Neural progenitor cell (in vitro differentiated cells): ENCODE measurements around the gene VSIG8. TPM values are rescaled to one million over a fixed set of nuclear protein-coding genes. Genes with fewer than 3 reads are reported as not detected.

Experiments used
- DNase-seq: peaks from one replicate; pipeline ENCODE4 v3.0.0-alpha.2; 2016; ENCODE audit warnings: low spot score
- H2AFZ ChIP-seq: fragments of 200-600 bp; sonication (generic); replicated peaks from 2 replicates; pipeline ENCODE4 v1.6.1; 2016; ENCODE audit warnings: antibody characterized with exemption
- H3F3A ChIP-seq: fragments of 200-600 bp; sonication (generic); 2 replicates; pipeline ENCODE4 v1.6.1; 2016; ENCODE audit warnings: antibody characterized with exemption, low read depth
- H3K27ac ChIP-seq: fragments of 200-600 bp; sonication (generic); 2 replicates; pipeline ENCODE4 v1.5.1; 2016; ENCODE audit warnings: mild to moderate bottlenecking
- H3K27me3 ChIP-seq: fragments of 200-600 bp; sonication (generic); 2 replicates; pipeline ENCODE4 v1.6.1; 2016; ENCODE audit warnings: mild to moderate bottlenecking, moderate library complexity
- H3K36me3 ChIP-seq: fragments of 200-600 bp; sonication (generic); 2 replicates; pipeline ENCODE4 v1.5.1; 2016
- H3K4me1 ChIP-seq: fragments of 200-600 bp; sonication (generic); 2 replicates; pipeline ENCODE4 v1.6.1; 2016; ENCODE audit warnings: mixed run types
- H3K4me2 ChIP-seq: fragments of 200-600 bp; sonication (generic); 2 replicates; pipeline ENCODE4 v1.6.1; 2016
- H3K4me3 ChIP-seq: fragments of 200-600 bp; sonication (generic); 2 replicates; pipeline ENCODE4 v1.5.1; 2016
- H3K79me2 ChIP-seq: fragments of 200-600 bp; sonication (generic); 2 replicates; pipeline ENCODE4 v1.6.1; 2016; ENCODE audit warnings: low read depth
- H3K9ac ChIP-seq: fragments of 200-600 bp; sonication (generic); 2 replicates; pipeline ENCODE4 v1.6.1; 2016
- H3K9me3 ChIP-seq: fragments of 200-600 bp; sonication (generic); 2 replicates; pipeline ENCODE4 v1.5.1; 2016; ENCODE audit warnings: low read depth
- H4K20me1 ChIP-seq: fragments of 200-600 bp; sonication (generic); 2 replicates; pipeline ENCODE4 v1.6.1; 2016; ENCODE audit warnings: low read depth
- H3K27ac Mint-ChIP-seq: 3 replicates; pipeline ENCODE4 v1.8.0; 2021; ENCODE audit warnings: mixed read lengths
- H3K27me3 Mint-ChIP-seq: 2 replicates; pipeline ENCODE4 v1.8.0; 2022; ENCODE audit warnings: low read depth, mild to moderate bottlenecking, inconsistent platforms, moderate library complexity, mixed read lengths; ENCODE audit not compliant: insufficient read depth
- H3K36me3 Mint-ChIP-seq: 3 replicates; pipeline ENCODE4 v1.8.0; 2021; ENCODE audit warnings: mixed read lengths
- H3K4me1 Mint-ChIP-seq: 3 replicates; pipeline ENCODE4 v1.8.0; 2021; ENCODE audit warnings: mixed read lengths
- H3K4me3 Mint-ChIP-seq: 3 replicates; pipeline ENCODE4 v1.8.0; 2021; ENCODE audit warnings: mild to moderate bottlenecking, moderate library complexity, mixed read lengths
- H3K9me3 Mint-ChIP-seq: 3 replicates; pipeline ENCODE4 v1.8.0; 2020; ENCODE audit warnings: mixed read lengths
- EZH2 ChIP-seq: fragments of 200-600 bp; sonication (generic); IDR thresholded peaks from 2 replicates; pipeline ENCODE4 v1.6.1; 2017; ENCODE audit warnings: antibody characterized with exemption, mild to moderate bottlenecking, moderate library complexity
- EZH2phosphoT487 ChIP-seq: fragments of 200-600 bp; sonication (generic); IDR thresholded peaks from 2 replicates; pipeline ENCODE4 v1.6.1; 2017; ENCODE audit warnings: antibody characterized with exemption
- total RNA-seq: library from RNA; depleted of rRNA; stranded (reverse); fragments of >200 nt; gene quantifications from 2 replicates; pipeline ENCODE4 v1.2.3, GENCODE V29; 2015; ENCODE audit warnings: low replicate concordance
- TF ChIP-seq, protein P1 (sequence below): fragments of 200-600 bp; sonication (generic); IDR thresholded peaks from 2 replicates; pipeline ENCODE4 v1.5.1; 2017; ENCODE audit warnings: antibody characterized with exemption, mild to moderate bottlenecking

VSIG8 gene
- total RNA-seq, 1 donor from 2014 or later: not detected

DNA sequence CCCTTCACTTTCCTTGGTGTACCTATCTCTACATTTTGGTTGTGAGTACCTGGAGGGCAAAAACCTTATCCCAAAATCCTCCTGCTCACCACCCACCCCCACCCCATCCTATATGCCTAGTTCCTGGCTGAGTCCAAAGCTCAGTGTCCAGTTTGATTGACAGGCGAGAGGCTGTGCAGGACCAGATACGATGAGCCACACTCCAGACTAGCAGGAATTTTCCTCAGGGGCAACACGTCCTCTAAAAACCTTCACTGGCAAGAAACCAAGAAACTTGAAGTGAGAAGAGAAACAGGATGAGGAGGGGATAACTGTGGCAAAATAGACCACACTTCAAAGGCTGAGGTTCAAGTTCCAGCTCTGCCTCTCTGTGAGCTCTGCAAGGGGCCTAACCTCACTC lies 36.9 kb downstream of the VSIG8 start:
- H3K27me3 Mint-ChIP-seq: peaks cover 17% of the 10 kb centered on the region
- Histone ChIP-seq H3K4me1 (peaks cover 11% of the 10 kb centered on the region), H3K27me3 (peaks cover 6% of the 10 kb centered on the region), H3K9ac (no peak overlapping the region), H3K79me2 (no peaks in the 10 kb centered on the region), H3F3A (no peaks in the 10 kb centered on the region), H3K27ac (no peak overlapping the region), H3K36me3 (no peaks in the 10 kb centered on the region), H2AFZ (no peak overlapping the region), H4K20me1 (no peaks in the 10 kb centered on the region), H3K9me3 (no peaks in the 10 kb centered on the region), H3K4me3 (no peak overlapping the region), H3K4me2 (no peak overlapping the region)
- no peaks in the 10 kb centered on the region for H3K36me3 Mint-ChIP-seq
- TF ChIP-seq EZH2 (no peak), EZH2phosphoT487 (no peak)
- TF ChIP-seq, protein P1, sequence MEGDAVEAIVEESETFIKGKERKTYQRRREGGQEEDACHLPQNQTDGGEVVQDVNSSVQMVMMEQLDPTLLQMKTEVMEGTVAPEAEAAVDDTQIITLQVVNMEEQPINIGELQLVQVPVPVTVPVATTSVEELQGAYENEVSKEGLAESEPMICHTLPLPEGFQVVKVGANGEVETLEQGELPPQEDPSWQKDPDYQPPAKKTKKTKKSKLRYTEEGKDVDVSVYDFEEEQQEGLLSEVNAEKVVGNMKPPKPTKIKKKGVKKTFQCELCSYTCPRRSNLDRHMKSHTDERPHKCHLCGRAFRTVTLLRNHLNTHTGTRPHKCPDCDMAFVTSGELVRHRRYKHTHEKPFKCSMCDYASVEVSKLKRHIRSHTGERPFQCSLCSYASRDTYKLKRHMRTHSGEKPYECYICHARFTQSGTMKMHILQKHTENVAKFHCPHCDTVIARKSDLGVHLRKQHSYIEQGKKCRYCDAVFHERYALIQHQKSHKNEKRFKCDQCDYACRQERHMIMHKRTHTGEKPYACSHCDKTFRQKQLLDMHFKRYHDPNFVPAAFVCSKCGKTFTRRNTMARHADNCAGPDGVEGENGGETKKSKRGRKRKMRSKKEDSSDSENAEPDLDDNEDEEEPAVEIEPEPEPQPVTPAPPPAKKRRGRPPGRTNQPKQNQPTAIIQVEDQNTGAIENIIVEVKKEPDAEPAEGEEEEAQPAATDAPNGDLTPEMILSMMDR: no peak
- H3K27ac Mint-ChIP-seq: no peak overlapping the region
- H3K9me3 Mint-ChIP-seq: no peaks in the 10 kb centered on the region
- H3K4me1 Mint-ChIP-seq: peaks cover 34% of the 10 kb centered on the region
- DNase-seq: no peak
- no peak overlapping the region for H3K4me3 Mint-ChIP-seq

- Histone ChIP-seq H2AFZ (no peak overlapping the region), H3K79me2 (no peaks in the 10 kb centered on the region), H3K27me3 (no peaks in the 10 kb centered on the region), H3K36me3 (no peaks in the 10 kb centered on the region), H3K4me1 (peaks cover 11% of the 10 kb centered on the region), H3K9ac (no peak overlapping the region), H3K9me3 (no peaks in the 10 kb centered on the region), H3K27ac (no peak overlapping the region), H4K20me1 (no peaks in the 10 kb centered on the region), H3K4me2 (peak overlapping the region; percentile 59), H3K4me3 (no peak overlapping the region), H3F3A (no peaks in the 10 kb centered on the region)
- Mint-ChIP-seq H3K4me1 (peaks cover 27% of the 10 kb centered on the region), H3K9me3 (no peaks in the 10 kb centered on the region), H3K27ac (peak overlapping the region; percentile 38), H3K27me3 (peaks cover 17% of the 10 kb centered on the region), H3K36me3 (no peaks in the 10 kb centered on the region), H3K4me3 (no peak overlapping the region)
- no peak for TF ChIP-seq EZH2
- TF ChIP-seq, protein P1: no peak
- no peak for TF ChIP-seq EZH2phosphoT487
- peak; percentile 62 for DNase-seq
These were observed 39.1 kb downstream of the VSIG8 start for GRCh38 chr1:159823406-159823805.

GRCh38 chr1:159821171-159821867 lies 41.1 kb downstream of the VSIG8 start:
- Histone ChIP-seq H3K9me3 (no peaks in the 10 kb centered on the region), H4K20me1 (no peaks in the 10 kb centered on the region), H3K36me3 (no peaks in the 10 kb centered on the region), H2AFZ (no peak overlapping the region), H3K79me2 (no peaks in the 10 kb centered on the region), H3F3A (no peaks in the 10 kb centered on the region), H3K27ac (no peak overlapping the region), H3K4me1 (peaks cover 11% of the 10 kb centered on the region), H3K9ac (no peak overlapping the region), H3K27me3 (no peaks in the 10 kb centered on the region), H3K4me3 (no peak overlapping the region), H3K4me2 (no peak overlapping the region)
- no peak for TF ChIP-seq EZH2
- TF ChIP-seq, protein P1: peak; percentile 21
- Mint-ChIP-seq H3K27me3 (peaks cover 11% of the 10 kb centered on the region), H3K27ac (no peak overlapping the region), H3K4me1 (peaks cover 25% of the 10 kb centered on the region), H3K9me3 (no peaks in the 10 kb centered on the region), H3K36me3 (no peaks in the 10 kb centered on the region), H3K4me3 (no peak overlapping the region)
- DNase-seq: peak; percentile 12
